ENCODE data around the gene FMN2.

Gene FMN2

DNA sequence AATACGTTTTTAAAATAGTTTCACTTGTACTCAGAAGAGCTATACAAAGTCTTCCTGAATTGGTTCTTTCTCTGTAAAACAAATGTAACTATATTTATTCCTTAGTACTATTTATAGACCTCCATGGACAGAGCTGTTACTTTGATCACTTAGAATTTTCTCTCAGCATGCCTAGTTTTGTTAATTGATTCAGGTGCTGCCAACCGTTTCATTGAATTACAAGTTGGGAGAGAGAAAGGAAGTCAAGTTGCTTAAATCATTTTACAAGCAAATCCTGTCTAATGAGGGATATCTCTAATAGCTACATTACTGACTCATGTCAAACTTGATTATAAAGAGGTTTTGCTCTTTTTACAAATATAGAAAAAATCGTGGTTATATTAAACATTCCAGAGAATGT lies 241.0 kb downstream of the FMN2 start:
- no peak for DNase-seq
- intact Hi-C loops (cut with DNase I): no loop called here

DNA sequence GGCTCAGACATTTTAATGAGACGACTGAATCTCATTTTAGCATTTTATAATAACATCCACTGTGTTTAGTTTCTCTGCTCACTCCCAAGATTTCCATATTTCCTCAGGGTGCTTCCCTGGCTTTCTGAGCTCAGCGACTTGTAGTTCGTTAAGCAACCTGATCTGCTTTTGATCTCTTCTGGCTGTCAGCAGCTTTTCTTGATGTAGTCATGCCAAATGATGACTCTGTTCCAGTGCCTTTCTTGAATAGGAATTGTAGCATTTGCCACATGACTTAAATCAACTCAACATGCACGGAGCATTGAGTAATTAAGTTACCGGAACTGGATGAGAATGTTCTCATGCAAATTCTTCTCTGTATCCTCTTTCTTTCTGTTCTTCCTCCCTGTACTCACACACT lies 246.1 kb downstream of the FMN2 start:
- peak in 18 of 42 donors; percentile 4 to 73 (median 24) for DNase-seq
- intact Hi-C loops (cut with DNase I): no loop called here

DNA sequence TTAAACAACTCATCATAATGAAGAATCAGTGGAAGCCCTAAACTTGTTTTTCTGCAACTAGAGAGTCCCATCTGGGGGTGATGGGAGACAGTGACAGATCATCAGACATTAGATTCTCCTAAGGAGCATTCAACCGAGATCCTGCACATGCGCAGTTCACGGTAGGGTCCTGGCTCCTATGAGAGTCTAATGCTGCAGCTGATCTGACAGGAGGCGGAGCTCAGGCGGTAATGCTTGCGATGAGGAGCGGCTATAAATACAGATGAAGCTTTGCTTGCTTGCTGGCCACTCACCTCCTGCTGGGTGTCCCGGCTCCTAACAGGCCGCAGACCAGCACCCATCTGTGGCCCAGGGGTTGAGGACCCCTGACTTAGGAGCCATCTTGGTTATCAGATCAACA lies 247.2 kb downstream of the FMN2 start:
- intact Hi-C loops (cut with DNase I): no loop called here
- DNase-seq: no peak

DNA sequence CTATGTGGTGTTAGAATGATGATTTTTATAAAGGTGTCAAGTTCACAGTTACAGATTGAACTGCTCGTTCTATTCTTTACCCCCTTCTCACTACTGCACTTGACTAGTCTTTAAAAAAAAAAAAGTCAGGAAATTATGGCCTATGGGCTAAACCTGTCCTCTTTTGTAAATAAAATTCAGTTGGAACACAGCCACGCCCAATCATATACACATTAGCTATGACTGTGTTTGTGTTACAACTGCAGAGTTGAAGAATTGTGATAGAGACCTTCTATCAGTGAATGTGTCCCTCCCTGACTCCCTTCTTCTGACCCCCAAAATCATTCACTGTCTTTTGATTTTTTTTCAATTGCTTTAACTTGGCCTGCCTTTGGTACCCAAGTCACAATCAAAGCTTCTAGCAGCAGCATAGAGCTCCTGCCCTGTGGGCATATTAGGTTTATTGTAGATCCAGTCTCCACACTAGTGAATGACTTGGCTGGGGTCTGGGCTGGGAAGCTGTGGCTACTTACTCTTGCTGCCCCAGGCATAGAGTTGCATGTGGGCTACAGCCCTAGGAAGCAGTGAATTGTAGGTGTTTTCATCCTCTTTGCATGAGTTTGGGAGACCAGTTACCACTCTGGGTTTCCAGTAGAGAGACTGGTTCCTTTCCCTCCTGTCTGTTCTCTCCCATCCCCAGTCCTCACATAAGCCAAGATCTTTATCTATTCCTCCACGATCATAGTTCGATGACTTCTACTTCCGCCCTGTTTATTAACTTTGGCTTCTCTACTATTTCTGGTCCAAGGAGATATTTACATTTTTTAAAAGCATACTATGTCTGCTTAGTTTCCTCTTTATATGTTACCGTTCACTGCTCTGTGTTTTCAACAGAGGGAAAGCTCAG lies 249.9 kb downstream of the FMN2 start:
- DNase-seq: no peak
- intact Hi-C loops (cut with DNase I): no loop called here

DNA sequence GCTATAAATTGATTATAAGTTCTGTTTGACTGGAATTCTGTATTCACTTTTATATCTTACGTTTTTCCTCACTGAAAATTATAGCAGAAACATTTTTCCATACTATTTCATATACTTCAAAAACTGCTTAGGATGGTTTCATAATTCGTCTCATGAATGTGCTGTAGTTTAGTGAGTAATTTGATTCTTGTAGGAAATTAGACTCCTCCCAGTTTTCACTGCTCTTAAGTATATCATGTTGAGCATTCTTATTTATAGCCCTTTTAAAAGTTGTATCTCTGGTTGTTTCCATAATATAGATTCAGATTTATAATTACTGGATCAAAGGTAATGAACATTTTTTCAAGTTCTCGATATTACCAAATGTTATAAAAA lies 250.6 kb downstream of the FMN2 start:
- no peak for DNase-seq
- intact Hi-C loops (cut with DNase I): no loop called here

DNA sequence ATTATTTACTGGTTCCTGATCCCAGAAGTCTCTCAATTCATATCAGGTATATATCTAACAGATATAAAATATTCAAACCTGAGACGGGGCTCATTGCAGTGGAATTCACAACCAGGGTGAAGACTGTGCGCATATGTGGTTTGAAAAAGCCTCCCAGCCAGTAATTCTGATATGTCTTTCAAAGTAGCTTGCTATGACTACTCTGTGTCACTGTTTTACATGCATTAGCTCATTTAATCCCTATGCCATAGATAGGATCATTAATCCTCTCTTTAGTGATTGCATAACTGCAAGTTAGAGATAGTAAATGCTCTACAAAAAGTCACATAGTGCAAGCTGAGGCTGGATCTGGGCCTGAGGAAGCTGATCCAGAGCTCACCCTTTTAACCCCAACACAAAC lies 251.4 kb downstream of the FMN2 start:
- no peak for DNase-seq
- intact Hi-C loops (cut with DNase I): no loop called here

DNA sequence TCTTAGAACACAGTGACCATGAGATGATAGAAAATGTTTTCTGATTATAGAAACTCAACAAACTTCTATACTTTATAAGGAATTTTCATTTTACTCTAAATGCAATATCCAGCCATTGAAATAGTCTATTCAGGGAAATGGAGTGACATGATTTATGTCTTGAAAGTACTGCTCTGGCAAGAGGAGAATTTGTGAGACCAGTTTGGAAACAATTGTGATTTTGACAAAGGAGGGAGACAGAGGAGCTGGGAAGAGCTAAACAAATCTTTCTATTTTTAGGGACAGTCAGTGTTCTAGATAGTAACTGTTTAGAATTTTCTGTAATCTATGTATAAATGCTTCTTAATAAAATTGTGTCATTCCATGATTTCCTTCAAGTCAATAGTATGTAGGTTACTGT lies 252.3 kb downstream of the FMN2 start:
- no peak for DNase-seq
- intact Hi-C loops (cut with DNase I): no loop called here

DNA sequence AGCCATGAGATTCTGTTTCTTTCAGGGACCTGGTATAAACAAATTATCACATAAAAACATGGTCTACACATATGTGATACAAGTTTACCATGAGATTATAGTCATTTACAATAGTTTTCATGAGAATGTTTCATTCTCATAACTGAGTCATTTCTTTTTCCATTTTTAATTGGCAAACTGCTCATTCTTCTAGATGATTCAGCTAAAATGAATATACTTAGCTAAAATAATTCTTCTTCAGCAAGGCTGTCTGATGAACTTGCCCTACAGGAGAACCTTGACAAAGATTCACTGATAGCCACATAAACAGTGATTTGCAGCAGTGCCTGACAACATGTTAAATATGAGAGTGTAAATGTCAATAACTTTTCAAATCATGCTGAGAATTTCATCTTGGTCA lies 253.2 kb downstream of the FMN2 start:
- intact Hi-C loops (cut with DNase I): no loop called here

DNA sequence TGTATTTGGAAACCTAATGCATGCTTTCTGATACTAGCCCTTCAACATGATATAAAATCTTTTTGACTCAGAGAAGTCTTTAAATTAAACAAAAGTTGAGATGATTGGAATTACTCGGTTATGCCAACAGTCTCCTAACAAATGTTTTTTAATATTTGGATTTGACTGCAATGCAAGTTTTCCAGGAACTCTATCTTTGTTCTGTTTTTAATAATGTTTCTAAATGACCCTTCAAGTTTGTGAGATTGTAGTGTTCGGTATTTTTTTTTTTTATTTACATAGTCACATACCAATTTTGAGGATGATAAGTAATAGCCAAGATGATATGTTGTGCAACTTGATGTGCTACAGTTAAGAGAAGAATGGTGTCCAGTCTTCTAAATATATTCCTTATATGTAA lies 258.0 kb downstream of the FMN2 start:
- intact Hi-C loops (cut with DNase I): no loop called here
- no peak for DNase-seq

More for the DNA sequence above, 253.2 kb downstream of the FMN2 start:
- DNase-seq: no peak

DNA sequence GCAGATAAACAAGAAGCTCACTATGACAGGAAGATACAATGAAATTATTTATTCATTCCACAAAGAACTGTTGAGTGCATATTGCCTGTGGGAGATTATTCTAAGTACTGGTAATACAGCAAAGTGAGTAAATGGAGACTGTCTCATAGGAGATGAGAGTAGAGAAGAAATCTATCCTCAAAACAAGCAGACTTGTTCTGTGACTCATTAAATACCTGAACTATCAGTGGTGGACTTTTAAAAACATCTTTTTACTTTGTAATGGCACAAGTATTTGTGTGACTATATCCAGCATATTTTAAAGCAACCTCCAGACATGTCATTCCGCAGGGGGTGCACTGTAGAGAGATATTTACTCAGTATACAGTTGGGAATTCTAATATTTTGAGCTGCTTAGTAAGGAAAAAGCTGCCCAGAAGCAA lies 259.2 kb downstream of the FMN2 start:
- intact Hi-C loops (cut with DNase I): no loop called here

DNA sequence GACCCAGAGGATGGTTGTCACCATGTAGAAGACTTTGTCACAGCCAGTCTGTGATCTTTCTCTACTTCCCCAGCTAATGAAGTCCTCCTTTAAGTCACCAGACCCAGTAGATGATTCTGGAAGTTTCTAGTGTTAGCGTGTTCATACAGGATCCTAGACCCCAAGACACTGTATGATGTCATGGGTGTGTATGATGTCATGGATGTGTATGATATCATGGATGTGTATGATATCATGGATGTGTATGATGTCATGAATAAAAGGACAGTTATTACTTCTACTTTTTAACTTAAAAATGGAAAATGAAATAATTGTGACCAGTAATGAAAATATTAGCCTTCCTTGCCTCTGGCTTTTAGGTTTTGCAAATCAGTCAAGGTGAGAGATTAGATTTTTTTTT lies 260.0 kb downstream of the FMN2 start:
- no peak for DNase-seq
- intact Hi-C loops (cut with DNase I): no loop called here

More for the DNA sequence above, 259.2 kb downstream of the FMN2 start:
- no peak for DNase-seq

DNA sequence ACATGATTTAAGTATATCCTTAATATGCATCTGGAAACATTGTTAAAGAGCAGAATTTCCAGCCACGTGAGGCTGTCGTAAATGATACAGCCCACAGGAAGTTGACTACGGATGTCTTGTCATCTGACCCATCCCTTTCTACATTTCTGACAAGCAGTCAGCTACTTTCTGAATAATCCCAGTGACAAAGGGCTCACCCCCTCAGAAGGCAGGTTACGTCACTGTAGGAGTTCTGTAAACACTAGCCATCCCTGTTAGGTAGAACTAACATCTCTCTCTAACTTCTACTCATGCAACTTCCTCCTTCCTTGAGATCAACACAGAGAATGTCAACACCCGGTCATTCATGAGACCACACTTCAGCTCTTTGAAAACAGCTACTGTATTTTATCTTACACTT lies 261.1 kb downstream of the FMN2 start:
- DNase-seq: no peak
- intact Hi-C loops (cut with DNase I): no loop called here

DNA sequence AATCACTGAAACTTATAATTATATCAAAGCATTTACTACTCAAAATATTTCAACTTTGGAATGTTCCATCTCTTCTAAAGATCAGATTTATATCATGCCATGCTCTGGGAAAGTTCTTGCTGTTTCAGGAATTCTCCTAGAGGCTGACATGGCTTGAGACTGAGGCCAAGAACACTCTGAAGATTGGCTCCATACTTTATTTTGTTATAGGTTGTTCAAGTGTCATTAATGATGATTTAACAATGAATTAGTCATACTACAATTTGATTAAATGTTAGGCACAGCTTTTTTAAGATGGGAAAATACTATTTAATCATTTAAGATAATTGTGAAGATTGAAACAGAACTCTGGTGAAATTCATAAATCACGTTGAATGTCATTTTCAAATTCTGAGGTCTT lies 264.9 kb downstream of the FMN2 start:
- no peak for DNase-seq
- intact Hi-C loops (cut with DNase I): no loop called here

DNA sequence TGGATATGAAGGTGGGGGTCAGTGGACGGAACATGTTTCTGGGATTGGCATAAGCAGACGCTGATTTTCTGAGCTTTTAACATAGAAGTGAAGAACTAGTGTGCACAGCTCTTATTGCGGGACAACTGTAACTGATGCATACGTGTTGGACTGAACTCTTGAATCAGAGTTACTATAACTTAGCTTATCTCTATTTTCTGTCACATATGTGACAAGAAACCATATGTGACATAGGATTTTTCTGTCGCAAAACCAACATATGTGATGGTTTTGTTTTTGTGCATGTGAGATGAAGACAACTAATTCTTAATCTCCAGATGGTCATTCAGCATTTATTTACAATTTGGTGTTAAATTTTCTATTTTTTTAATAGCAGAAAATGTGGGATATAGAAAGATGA lies 270.4 kb downstream of the FMN2 start:
- DNase-seq: no peak

DNA sequence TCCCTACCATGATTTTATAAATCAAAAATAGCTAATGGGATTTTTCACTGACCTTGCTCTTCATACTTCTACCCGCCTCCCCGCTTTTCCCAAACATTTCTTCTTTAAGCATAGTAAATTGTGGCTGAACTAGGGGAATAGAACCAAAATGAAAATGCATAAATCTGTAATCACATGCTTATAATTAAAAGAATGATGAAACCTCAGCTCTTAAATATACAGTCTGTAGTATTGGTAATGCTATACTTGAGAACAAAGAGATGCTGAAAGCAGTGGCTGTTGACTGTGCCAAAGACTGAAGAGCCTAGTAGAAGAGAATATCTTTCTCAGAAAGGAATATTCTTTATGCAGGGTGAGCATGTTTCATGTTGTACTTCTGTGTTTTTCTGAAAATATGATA lies 271.1 kb downstream of the FMN2 start:
- no peak for DNase-seq

More for the DNA sequence above, 270.4 kb downstream of the FMN2 start:
- intact Hi-C loops (cut with DNase I): no loop called here

DNA sequence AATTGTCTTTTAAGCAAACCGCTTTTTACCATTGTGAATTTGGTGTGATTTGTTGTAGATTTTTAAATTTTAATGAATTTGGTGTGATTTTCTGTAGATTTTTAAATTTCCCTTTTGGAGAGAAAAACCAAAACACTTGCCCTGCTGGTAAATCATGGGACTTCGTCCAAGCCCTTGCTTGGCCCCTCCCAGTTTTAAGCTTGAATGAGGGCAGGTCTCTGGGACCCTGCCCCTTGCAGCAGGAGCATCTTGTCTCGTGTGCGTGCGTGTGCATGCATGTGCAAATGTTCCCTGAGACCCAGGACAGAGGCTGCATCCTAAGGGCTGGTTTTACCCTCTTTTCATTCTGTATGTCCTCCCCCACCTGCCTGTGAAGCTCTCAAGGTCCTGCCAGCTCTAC lies 271.6 kb downstream of the FMN2 start:
- intact Hi-C loops (cut with DNase I): no loop called here
- no peak for DNase-seq

More for the DNA sequence above, 271.1 kb downstream of the FMN2 start:
- intact Hi-C loops (cut with DNase I): no loop called here

DNA sequence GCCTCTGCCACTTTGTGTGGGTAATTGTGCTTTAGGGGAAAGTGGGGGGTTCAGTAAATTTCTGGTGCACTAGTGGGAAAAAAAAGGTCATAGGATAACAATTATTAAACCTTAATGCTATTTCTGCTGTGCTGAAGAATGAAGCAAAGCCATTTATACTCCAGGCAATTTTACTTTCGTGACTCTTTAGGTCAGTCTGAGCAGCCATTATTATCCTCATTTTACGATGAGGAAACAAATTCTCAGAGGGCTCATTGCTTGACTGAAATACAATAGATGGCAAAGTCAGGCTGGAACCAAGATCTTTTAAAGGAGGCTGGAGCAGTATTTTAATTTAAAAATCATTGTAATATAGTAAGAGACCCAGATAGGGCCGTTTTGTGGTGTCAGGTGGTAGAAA lies 272.2 kb downstream of the FMN2 start:
- DNase-seq: no peak
- intact Hi-C loops (cut with DNase I): no loop called here

DNA sequence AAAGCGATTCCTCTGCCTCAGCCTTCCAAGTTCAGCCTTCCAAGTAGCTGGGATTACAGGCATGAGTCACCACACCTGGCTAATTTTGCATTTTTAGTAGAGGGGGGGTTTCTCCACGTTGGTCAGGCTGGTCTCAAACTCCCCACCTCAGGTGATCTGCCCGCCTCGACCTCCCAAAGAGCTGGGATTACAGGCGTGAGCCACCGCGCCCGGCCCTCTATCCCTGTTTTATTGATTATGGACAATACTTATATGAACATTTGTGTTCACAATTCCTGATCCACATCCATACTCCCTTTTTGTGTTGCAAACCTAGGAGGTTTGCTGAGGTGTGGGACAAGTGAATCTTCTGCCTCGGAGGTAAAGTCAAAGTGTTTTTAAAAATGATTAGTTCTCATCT lies 275.0 kb downstream of the FMN2 start:
- intact Hi-C loops (cut with DNase I): no loop called here
- no peak for DNase-seq

DNA sequence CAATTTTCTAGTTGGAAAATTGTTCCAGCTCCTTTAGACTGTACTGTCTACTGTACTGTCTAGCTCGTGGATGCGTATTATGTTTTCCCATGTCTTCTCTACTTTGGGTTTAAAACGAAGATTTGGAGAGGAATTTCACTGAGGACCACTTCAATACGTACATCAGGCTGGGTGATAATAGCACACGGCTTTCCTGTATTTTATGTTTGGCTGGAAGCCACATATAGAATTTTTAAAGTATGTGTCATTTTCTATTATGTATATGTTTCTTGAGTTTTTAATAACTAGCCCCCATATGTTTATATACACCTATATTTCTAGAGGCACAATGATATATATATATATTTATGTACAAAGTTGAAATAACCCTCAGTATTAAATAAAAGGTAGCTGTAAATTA lies 293.9 kb downstream of the FMN2 start:
- DNase-seq: no peak
- intact Hi-C loops (cut with DNase I): no loop called here

DNA sequence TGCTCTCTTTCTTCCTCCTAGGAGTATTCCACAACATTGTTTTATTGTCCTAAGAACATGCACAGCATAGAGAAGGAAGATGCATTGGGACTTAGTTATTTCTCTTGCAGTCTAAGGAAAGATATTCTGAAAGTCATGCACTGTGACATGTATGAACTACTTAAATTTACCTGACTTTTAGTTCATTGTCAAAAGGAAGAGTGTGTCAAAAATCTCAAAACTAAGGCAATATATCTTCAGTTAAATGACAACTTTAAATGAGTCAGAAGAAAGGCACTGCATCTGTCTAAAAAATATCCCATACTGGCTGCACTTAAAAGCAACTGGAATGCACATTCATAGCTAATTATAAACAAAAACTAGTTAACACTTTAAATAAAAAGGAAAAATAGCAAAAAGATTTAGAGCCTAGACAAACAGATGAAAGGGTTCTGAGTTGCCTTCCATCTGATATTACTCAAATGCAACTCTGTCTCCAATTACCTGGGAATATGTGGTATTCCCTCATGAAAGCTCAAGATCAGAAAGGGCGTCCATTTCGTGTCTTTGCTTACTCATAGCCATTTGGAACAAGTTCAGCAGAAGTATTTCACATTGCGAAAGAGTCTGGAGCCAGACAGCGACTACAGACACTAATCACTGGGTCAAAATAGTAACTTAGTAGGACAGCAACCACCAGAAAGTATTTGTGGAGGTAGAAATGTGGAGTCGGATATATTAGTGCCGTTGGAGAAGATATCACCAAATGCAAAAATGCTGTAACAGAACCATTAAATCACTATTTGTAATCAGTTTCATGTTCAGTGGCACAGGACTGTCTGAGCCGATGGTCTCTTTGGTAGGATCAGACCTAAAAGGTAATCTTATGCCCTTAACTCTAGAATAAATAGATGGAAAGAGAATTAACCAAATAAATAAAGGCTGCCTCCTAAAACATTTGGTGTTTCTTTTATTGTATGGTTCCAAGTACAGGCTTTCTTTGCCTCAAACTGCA lies 294.6 kb downstream of the FMN2 start:
- intact Hi-C loops (cut with DNase I): no loop called here
- DNase-seq: no peak
